Type B pancreatic cell (in vitro differentiated cells): Measurements from ENCODE around the gene OARD1. TPM values are rescaled to one million over a fixed set of nuclear protein-coding genes. Genes with fewer than 3 reads are reported as not detected.
A peak's percentile ranks its signal among the peaks of the same experiment; 100 is the strongest.

Source experiments
- DNase-seq: peaks from one replicate; pipeline ENCODE4 v3.0.0; 2021; ENCODE audit warnings: mixed read lengths; ENCODE audit not compliant: unreplicated experiment; ENCODE audit errors: extremely low spot score
- H3K27ac Mint-ChIP-seq: 2 replicates; pipeline ENCODE4 v1.8.0; 2021; ENCODE audit warnings: mild to moderate bottlenecking, mixed read lengths
- H3K27me3 Mint-ChIP-seq: 2 replicates; pipeline ENCODE4 v1.8.0; 2021; ENCODE audit warnings: mixed read lengths
- H3K36me3 Mint-ChIP-seq: 2 replicates; pipeline ENCODE4 v1.8.0; 2021; ENCODE audit warnings: mixed read lengths
- H3K4me1 Mint-ChIP-seq: one replicate; pipeline ENCODE4 v1.8.0; 2021; ENCODE audit warnings: mixed read lengths; ENCODE audit not compliant: unreplicated experiment
- H3K4me3 Mint-ChIP-seq: 2 replicates; pipeline ENCODE4 v1.8.0; 2021; ENCODE audit warnings: mild to moderate bottlenecking, mixed read lengths
- H3K9me3 Mint-ChIP-seq: 2 replicates; pipeline ENCODE4 v1.8.0; 2021; ENCODE audit warnings: mixed read lengths
- total RNA-seq: library from RNA; stranded (reverse); gene quantifications from 2 replicates; pipeline ENCODE4 v1.2.1, GENCODE V29; 2021; ENCODE audit warnings: low replicate concordance
- TF ChIP-seq, protein P1 (sequence below): fragments of 200-600 bp; sonication (generic); conservative IDR thresholded peaks from 2 replicates; pipeline ENCODE4 v1.5.0; 2021; ENCODE audit warnings: antibody characterized with exemption, mild to moderate bottlenecking

The OARD1 gene
- total RNA-seq, 1 donor from 2014 or later: 33.7 TPM

DNA sequence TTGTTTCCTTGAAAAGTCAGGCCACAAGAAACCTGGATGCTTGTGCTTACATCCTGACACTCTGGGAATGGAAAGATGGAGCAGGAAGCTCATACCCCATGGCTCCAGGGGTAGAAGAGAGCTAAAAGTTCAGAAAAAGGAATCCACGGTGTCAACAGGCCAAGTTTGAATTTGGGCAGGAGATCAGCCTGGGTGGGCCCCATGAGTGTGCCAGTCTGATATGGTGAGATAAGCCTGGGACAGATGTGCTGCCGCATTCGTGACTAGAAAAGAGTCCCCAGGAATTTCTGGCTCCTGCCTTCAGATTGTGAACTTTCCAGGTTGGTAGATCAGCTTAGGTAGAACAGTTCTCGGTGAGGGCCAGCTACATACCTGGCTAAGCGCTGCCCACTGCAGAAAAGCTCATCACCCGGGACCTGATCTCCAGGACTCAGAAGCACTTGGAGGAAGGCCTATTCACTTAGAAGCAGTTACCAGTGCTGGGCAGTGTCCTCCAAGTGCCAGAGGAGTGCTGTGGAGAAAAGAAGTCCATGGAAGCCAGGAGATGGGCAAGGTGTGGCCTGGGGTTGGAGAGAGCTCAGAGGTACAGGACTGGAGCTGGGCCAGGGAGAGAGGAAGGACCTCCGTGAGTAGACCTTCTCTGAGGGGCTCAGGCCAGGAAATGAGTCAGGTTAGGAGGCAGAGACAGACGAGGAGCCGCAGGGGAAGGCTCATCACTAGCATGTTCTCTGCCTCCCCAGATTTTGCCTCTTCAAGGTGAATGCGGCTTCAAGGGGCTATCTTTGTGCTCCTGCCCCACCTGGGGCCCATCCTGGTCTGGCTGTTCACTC lies 29.7 kb downstream of the OARD1 start, which contains the start of gene TSPO2:
TSPO2 (plus strand) TSS at position 242 of the 830 bp plus-strand sequence; CDS start at position 761, 519 bp downstream.
- DNase-seq: no peak
- Mint-ChIP-seq H3K36me3 (no peaks in the 10 kb centered on the region), H3K27ac (peak within 1 kb of the TSS; percentile 76), H3K27me3 (no peaks in the 10 kb centered on the region), H3K9me3 (no peaks in the 10 kb centered on the region), H3K4me3 (no peak within 1 kb of the TSS), H3K4me1 (peaks cover 14% of the 10 kb centered on the region)
- TF ChIP-seq, protein P1, sequence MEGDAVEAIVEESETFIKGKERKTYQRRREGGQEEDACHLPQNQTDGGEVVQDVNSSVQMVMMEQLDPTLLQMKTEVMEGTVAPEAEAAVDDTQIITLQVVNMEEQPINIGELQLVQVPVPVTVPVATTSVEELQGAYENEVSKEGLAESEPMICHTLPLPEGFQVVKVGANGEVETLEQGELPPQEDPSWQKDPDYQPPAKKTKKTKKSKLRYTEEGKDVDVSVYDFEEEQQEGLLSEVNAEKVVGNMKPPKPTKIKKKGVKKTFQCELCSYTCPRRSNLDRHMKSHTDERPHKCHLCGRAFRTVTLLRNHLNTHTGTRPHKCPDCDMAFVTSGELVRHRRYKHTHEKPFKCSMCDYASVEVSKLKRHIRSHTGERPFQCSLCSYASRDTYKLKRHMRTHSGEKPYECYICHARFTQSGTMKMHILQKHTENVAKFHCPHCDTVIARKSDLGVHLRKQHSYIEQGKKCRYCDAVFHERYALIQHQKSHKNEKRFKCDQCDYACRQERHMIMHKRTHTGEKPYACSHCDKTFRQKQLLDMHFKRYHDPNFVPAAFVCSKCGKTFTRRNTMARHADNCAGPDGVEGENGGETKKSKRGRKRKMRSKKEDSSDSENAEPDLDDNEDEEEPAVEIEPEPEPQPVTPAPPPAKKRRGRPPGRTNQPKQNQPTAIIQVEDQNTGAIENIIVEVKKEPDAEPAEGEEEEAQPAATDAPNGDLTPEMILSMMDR: no peak

DNA sequence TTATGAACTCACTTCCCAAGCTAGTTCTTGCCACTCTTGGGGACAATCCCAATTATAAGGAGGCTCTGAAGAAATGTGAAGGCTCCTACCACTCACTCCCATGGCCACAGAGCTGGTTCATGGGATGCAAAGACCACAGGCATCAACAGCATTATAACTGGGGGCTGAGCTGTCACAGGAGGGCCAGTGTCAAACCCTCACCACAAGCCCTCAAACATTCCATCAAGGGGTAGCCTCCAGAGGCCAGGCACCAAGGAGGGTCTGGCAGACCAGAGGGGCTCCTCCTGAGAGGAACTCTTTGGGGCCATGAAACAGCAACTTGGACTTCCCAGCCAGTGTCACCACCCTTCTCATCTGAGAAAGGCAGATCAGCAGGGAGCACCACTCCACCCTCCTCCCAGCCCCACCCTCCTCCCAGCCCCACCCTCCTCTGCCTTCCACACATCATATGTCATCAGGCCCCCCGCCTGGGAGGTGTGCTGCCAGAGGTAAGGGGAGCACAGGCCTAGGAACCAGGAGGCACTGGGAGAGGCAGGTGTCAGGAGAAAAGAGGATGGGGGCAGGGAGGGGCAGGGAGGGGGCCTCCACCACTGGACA lies 31.1 kb downstream of the OARD1 start:
- no peak for DNase-seq
- H3K27me3 Mint-ChIP-seq: no peaks in the 10 kb centered on the region
- H3K27ac Mint-ChIP-seq: peak overlapping the region; percentile 63
- no peaks in the 10 kb centered on the region for H3K36me3 Mint-ChIP-seq
- H3K9me3 Mint-ChIP-seq: no peaks in the 10 kb centered on the region
- TF ChIP-seq, protein P1: no peak
- H3K4me3 Mint-ChIP-seq: no peak overlapping the region
- H3K4me1 Mint-ChIP-seq: peaks cover 24% of the 10 kb centered on the region

DNA sequence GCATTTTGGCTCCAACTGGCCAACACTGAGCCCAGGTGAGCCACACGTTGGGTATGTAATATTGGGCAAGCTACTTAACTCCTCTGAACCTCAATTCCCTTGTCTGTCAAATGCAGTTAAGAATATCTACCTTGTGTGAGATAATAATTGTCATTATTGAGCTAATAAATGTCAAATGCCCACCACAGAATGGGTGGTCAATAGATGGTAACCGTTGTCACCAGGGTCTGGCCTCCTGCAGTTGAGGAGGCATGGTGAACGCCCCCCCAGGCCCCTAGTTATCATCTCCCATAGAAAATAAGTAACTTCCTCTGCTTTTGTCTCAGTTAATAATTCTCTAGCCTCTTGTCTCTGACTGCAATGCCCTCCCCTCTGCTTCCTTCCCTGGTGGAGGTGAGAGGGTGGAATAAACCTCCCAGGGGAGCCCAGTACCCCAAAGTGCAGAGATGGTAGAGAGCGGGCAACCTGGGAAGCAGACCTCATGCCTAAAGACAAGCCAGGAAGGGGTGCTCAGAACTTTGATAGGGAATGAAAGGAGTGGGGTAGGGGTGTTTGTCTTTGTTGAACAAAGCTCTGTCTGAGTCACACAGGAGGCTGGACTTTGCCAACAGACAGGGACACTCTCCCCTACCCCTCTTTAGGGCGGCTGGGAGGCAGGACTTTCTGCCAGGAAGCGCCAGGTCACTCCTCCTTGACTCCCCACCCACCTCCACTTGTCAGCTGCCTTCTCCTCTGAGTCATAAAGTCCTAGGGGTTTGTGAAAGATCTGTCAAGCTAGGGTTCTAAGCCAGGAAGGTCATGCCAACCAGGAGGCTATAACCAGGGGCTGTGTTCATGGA lies 31.8 kb downstream of the OARD1 start:
- peaks cover 24% of the 10 kb centered on the region for H3K4me1 Mint-ChIP-seq
- peak overlapping the region; percentile 63 for H3K27ac Mint-ChIP-seq
- peak overlapping the region; percentile 34 for H3K4me3 Mint-ChIP-seq
- TF ChIP-seq, protein P1: no peak
- no peaks in the 10 kb centered on the region for H3K9me3 Mint-ChIP-seq
- no peaks in the 10 kb centered on the region for H3K27me3 Mint-ChIP-seq
- H3K36me3 Mint-ChIP-seq: no peaks in the 10 kb centered on the region
- DNase-seq: no peak

DNA sequence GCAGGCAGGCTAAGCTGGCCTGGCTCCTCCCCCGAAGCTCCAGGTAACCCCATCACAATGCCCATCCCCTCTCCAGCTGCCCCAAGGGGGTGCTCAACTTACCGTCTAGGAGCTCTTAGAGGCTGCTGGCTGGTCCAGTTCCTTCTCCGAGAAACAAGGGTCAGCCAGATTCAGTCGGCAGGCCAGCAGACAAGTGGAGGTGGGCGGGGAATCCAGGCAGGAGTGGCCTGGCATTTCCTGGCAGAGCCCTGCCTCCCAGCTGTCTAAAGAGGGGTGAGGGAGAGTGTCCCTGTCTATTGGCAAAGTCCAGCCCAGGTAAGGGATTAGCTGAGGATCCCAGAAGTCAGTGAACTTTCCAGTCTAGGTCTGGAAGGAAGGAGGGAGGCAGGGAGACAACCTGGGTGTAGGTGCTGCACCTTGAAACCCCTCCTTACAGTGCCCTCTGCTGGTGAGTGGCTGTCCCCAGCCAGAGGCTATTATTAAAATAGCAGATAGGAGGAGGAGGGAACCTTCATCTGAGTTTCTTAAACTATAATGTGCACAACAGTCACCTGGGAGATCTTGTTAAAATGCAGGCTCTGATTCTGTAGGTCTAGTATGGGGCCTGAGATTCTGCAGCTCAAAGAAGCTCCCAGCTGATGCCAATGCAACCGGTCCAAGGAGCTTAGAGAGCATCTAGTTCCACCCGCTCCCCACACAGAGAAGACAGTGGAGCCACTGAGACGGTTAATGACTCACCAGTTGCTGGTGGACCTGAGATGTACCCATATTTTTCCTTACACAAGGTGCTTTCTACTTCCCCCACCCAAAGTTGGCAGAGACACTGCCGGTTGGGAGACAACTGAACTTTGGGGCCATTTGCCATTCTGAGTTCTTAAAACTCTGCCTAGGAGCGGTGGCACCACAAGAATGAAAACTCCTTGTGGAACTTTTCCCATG lies 32.8 kb downstream of the OARD1 start, which contains the start of gene UNC5CL:
UNC5CL (minus strand) TSS at position 162 of the 939 bp plus-strand sequence. CDS start 4,147 bp downstream, outside the sequence.
- Mint-ChIP-seq H3K9me3 (no peaks in the 10 kb centered on the region), H3K36me3 (no peaks in the 10 kb centered on the region), H3K4me1 (peaks cover 24% of the 10 kb centered on the region), H3K4me3 (peak within 1 kb of the TSS; percentile 74), H3K27ac (peak within 1 kb of the TSS; percentile 63), H3K27me3 (no peaks in the 10 kb centered on the region)
- DNase-seq: no peak
- TF ChIP-seq, protein P1: peak; percentile 73
